Measurements from ENCODE around the gene SLC17A7.
"Not testable (repeated sequence)": the region's sequence is repeated elsewhere in the genome, so short reads cannot be mapped to it uniquely, and the experiment has no call there.

Gene SLC17A7

GRCh38 chr19:49463960-49464740 is 22.8 kb upstream of the SLC17A7 start:
- no peak overlapping the region for H3K4me2 ChIP-seq (ENCODE audit: low read length)
- H3K27ac ChIP-seq (ENCODE audit: low read length) = no peak overlapping the region
- no peaks in the 10 kb centered on the region for H3K4me1 ChIP-seq (ENCODE audit: low read length)
- no peaks in the 10 kb centered on the region for H3K9me3 ChIP-seq (ENCODE audit: insufficient read depth, low read length)
- no peaks in the 10 kb centered on the region for H3K79me2 ChIP-seq (ENCODE audit: low read length)
- no peaks in the 10 kb centered on the region for H3K27me3 ChIP-seq (ENCODE audit: low read depth, low read length)
- H4K20me1 ChIP-seq (ENCODE audit: insufficient read depth, low read length) = no peaks in the 10 kb centered on the region
- peaks cover 18% of the 10 kb centered on the region for H3K36me3 ChIP-seq (replicated peaks; ENCODE audit: low read depth, low read length)
- H2AFZ ChIP-seq (ENCODE audit: low read depth, low read length) = no peak overlapping the region
- TF ChIP-seq CTCF (IDR thresholded peaks at IDR 0.05; ENCODE audit: low read depth, low read length) (no peak), EZH2phosphoT487 (IDR thresholded peaks at IDR 0.05; ENCODE audit: low read depth) (no peak)
- H3K4me3 ChIP-seq (ENCODE audit: low read length) = no peak overlapping the region
- no peak overlapping the region for H3K9ac ChIP-seq (ENCODE audit: low read length)

- Histone ChIP-seq H3K9ac (ENCODE audit: low read length) (no peak overlapping the region), H3K36me3 (replicated peaks; ENCODE audit: low read depth, low read length) (peaks cover 16% of the 10 kb centered on the region), H4K20me1 (ENCODE audit: insufficient read depth, low read length) (no peaks in the 10 kb centered on the region), H3K4me2 (ENCODE audit: low read length) (no peak overlapping the region), H3K4me1 (ENCODE audit: low read length) (peaks cover 5% of the 10 kb centered on the region; the same call in 1 of the 2 replicates), H3K9me3 (ENCODE audit: insufficient read depth, low read length) (no peaks in the 10 kb centered on the region), H3K4me3 (ENCODE audit: low read length) (no peak overlapping the region), H2AFZ (ENCODE audit: low read depth, low read length) (no peak overlapping the region), H3K27me3 (ENCODE audit: low read depth, low read length) (no peaks in the 10 kb centered on the region), H3K79me2 (ENCODE audit: low read length) (no peaks in the 10 kb centered on the region), H3K27ac (ENCODE audit: low read length) (no peak overlapping the region)
- TF ChIP-seq CTCF (IDR thresholded peaks at IDR 0.05; ENCODE audit: low read depth, low read length) (no peak), EZH2phosphoT487 (IDR thresholded peaks at IDR 0.05; ENCODE audit: low read depth) (no peak)
Measured at GRCh38 chr19:49462492-49462891, 21.2 kb upstream of the SLC17A7 start.

GRCh38 chr19:49461656-49462055 is 20.3 kb upstream of the SLC17A7 start:
- Histone ChIP-seq H3K4me2 (ENCODE audit: low read length) (no peak overlapping the region), H3K4me3 (ENCODE audit: low read length) (no peak overlapping the region), H2AFZ (ENCODE audit: low read depth, low read length) (no peak overlapping the region), H3K9me3 (ENCODE audit: insufficient read depth, low read length) (no peaks in the 10 kb centered on the region), H4K20me1 (ENCODE audit: insufficient read depth, low read length) (no peaks in the 10 kb centered on the region), H3K27me3 (ENCODE audit: low read depth, low read length) (no peaks in the 10 kb centered on the region), H3K4me1 (ENCODE audit: low read length) (peaks cover 5% of the 10 kb centered on the region; the same call in 1 of the 2 replicates), H3K79me2 (ENCODE audit: low read length) (no peaks in the 10 kb centered on the region), H3K9ac (ENCODE audit: low read length) (no peak overlapping the region), H3K36me3 (replicated peaks; ENCODE audit: low read depth, low read length) (peaks cover 16% of the 10 kb centered on the region), H3K27ac (ENCODE audit: low read length) (no peak overlapping the region)
- TF ChIP-seq CTCF (IDR thresholded peaks at IDR 0.05; ENCODE audit: low read depth, low read length) (no peak), EZH2phosphoT487 (IDR thresholded peaks at IDR 0.05; ENCODE audit: low read depth) (no peak)

GRCh38 chr19:49461130-49461529 is 19.8 kb upstream of the SLC17A7 start:
- not testable (repeated sequence) for H3K27me3 ChIP-seq (ENCODE audit: low read depth, low read length); H3K27ac ChIP-seq (ENCODE audit: low read length); H3K4me2 ChIP-seq (ENCODE audit: low read length); H3K4me1 ChIP-seq (ENCODE audit: low read length); H3K4me3 ChIP-seq (ENCODE audit: low read length); H2AFZ ChIP-seq (ENCODE audit: low read depth, low read length); H4K20me1 ChIP-seq (ENCODE audit: insufficient read depth, low read length); H3K9me3 ChIP-seq (ENCODE audit: insufficient read depth, low read length); H3K79me2 ChIP-seq (ENCODE audit: low read length); H3K9ac ChIP-seq (ENCODE audit: low read length)
- H3K36me3 ChIP-seq (replicated peaks; ENCODE audit: low read depth, low read length) = peaks cover 14% of the 10 kb centered on the region
